Suprapubic skin (tissue), 4 donors: ENCODE measurements around the gene MBP.

Experiments
- CTCF ChIP-seq, 2 donors: fragments of 200-600 bp in 1 of 2; fragments of 450-650 bp in 1 of 2; sonication (generic) in 1 of 2; IDR thresholded peaks; one replicate each; pipeline ENCODE4 v1.5.1; 2016 to 2019; ENCODE audit warnings: antibody characterized with exemption in 2 of 2, mild to moderate bottlenecking in 1 of 2, moderate library complexity in 1 of 2
- EP300 ChIP-seq: sonication (generic); formaldehyde crosslinking; IDR thresholded peaks from one replicate; pipeline ENCODE4 v1.6.1; 2017; ENCODE audit warnings: antibody characterized with exemption
- POLR2A ChIP-seq, 2 donors: fragments of 450-650 bp; IDR thresholded peaks; one replicate each; pipeline ENCODE4 v1.6.1; 2017; ENCODE audit warnings: antibody characterized with exemption in 2 of 2, mild to moderate bottlenecking in 2 of 2, moderate library complexity in 2 of 2
- POLR2AphosphoS5 ChIP-seq, 3 donors: sonication (generic); formaldehyde crosslinking; IDR thresholded peaks; one replicate each; pipeline ENCODE4 v1.6.1; 2017; ENCODE audit warnings: antibody characterized with exemption in 3 of 3

DNA sequence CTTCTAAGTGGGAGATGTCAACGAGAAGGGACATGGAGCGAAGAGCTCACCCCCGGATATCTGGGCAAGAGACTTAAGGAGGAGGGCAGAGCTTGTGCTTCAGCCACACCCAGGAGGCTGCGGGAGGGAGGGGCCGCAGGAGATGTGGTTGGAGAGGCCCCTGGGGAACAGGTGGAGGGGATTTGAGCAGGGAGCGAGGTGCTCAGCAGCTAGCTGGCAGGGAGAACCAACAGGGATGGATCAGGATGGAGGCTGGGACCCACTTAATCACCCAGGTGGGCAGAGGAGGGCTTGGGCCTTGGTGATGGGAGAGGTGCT lies 78.3 kb downstream of the MBP start:
- TF ChIP-seq CTCF (IDR thresholded peaks at IDR 0.05) (no peak), POLR2A (IDR thresholded peaks at IDR 0.05) (no peak), POLR2AphosphoS5 (IDR thresholded peaks at IDR 0.05) (no peak), EP300 (no peak)
